HG03066 (cell line): ENCODE data around the gene MON2.
A peak's percentile ranks its signal among the peaks of the same experiment; 100 is the strongest.
"Not testable (repeated sequence)": the region's sequence is repeated elsewhere in the genome, so short reads cannot be mapped to it uniquely, and the experiment has no call there.

Experiments used
- ATAC-seq: cut with Tn5 transposase; IDR thresholded peaks from one replicate; pipeline ENCODE4 v1.9.1; 2021; ENCODE audit warnings: low read depth; ENCODE audit not compliant: unreplicated experiment

The MON2 gene

GRCh38 chr12:62466594-62467491 lies at the start of gene MON2:
TSS of gene MON2 (plus strand) at chr12:62466826. CDS start at chr12:62467208, 382 bp downstream.
- ATAC-seq = peak; percentile 95

GRCh38 chr12:62426089-62426488 lies 40.5 kb upstream of the MON2 start:
- no peak for ATAC-seq

GRCh38 chr12:62429457-62429856 lies 37.2 kb upstream of the MON2 start:
- no peak for ATAC-seq

GRCh38 chr12:62434494-62435302 lies 31.9 kb upstream of the MON2 start:
- ATAC-seq = no peak

GRCh38 chr12:62435303-62436163 lies 31.1 kb upstream of the MON2 start:
- peak; percentile 78 for ATAC-seq

- no peak for ATAC-seq
These were observed 30.5 kb upstream of the MON2 start for GRCh38 chr12:62436164-62436503.

- ATAC-seq = no peak
These were observed 28.4 kb upstream of the MON2 start for GRCh38 chr12:62438098-62438692.

GRCh38 chr12:62446754-62447452 lies 19.7 kb upstream of the MON2 start:
- no peak for ATAC-seq

- no peak for ATAC-seq
These were observed 18.2 kb upstream of the MON2 start for GRCh38 chr12:62448436-62448835.

- ATAC-seq = not testable (repeated sequence)
These were observed 11.2 kb upstream of the MON2 start for GRCh38 chr12:62455429-62455828.

- no peak for ATAC-seq
These were observed 8.0 kb upstream of the MON2 start for GRCh38 chr12:62458626-62459025.

- ATAC-seq = no peak
These were observed 6.7 kb upstream of the MON2 start for GRCh38 chr12:62459976-62460375.

GRCh38 chr12:62461171-62461837 lies 5.3 kb upstream of the MON2 start:
- not testable (repeated sequence) for ATAC-seq

- ATAC-seq = not testable (repeated sequence)
These were observed 3.4 kb upstream of the MON2 start for GRCh38 chr12:62463252-62463651.

- peak; percentile 29 for ATAC-seq
These were observed 520 bp upstream of the MON2 start for GRCh38 chr12:62466018-62466593.

GRCh38 chr12:62468397-62468796 lies 1.8 kb downstream of the MON2 start:
- ATAC-seq = no peak

- no peak for ATAC-seq
These were observed 2.3 kb downstream of the MON2 start for GRCh38 chr12:62468935-62469334.

- ATAC-seq = no peak
These were observed 3.1 kb downstream of the MON2 start for GRCh38 chr12:62469704-62470103.

GRCh38 chr12:62471734-62472133 lies 5.1 kb downstream of the MON2 start:
- ATAC-seq = no peak
